Nucleus accumbens (tissue), 56 donors: ENCODE data around the gene OLFM1.
"Not testable (repeated sequence)": the region's sequence is repeated elsewhere in the genome, so short reads cannot be mapped to it uniquely, and the experiment has no call there.

Source experiments
- DNase-seq, 56 donors: peaks; one replicate each; lab custom pipeline; 2025; lab: John Stamatoyannopoulos, UW

Gene OLFM1

DNA sequence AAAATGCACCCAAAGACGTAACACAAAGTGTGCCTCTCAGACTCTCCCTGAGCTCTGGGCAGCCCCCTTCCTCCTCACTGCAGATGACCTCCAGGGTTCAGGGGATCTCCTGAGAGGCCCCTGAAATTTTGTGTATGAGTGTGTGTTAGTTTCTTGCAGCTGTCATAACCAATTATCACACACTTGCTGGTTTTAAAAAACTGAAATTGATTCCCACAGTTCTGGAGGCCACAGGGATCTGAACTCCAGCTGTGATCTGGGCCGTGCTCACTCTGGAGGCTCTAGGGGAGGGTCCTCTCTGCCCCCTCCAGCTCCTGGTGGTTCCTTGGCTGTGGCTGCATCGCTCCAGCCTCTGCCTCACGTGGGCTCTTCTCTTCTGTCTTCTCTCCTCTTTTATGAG lies 58.8 kb downstream of the OLFM1 start:
- DNase-seq: no peak

- peak in 12 of 56 donors; percentile 7 to 46 (median 15) for DNase-seq
Measured at GRCh38 chr9:135146766-135147473, 59.5 kb downstream of the OLFM1 start.

GRCh38 chr9:135147474-135147805 lies 60.0 kb downstream of the OLFM1 start:
- DNase-seq: peak in 2 of 56 donors; percentile 31 to 46

- no peak for DNase-seq
Measured at GRCh38 chr9:135147938-135148337, 60.5 kb downstream of the OLFM1 start.

DNA sequence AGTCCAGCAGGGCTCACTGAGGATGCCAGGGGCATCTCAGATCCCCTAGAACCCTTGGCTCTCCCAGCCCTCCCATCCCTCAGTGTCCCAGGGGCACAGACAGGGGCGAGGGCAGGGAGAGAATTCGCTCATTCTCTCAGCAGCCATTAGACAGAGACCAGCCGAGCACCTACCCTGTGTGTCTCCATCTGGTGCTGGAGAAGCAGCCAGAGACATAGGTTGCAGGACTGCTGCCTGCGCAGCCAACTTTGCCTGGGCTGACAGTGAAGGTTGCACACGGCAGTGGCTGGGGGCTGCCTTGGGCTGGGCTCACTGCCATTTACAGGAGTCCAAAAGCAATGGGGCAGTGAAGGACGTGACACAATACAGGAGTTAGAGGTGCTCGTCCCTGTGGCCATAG lies 60.9 kb downstream of the OLFM1 start:
- no peak for DNase-seq

DNA sequence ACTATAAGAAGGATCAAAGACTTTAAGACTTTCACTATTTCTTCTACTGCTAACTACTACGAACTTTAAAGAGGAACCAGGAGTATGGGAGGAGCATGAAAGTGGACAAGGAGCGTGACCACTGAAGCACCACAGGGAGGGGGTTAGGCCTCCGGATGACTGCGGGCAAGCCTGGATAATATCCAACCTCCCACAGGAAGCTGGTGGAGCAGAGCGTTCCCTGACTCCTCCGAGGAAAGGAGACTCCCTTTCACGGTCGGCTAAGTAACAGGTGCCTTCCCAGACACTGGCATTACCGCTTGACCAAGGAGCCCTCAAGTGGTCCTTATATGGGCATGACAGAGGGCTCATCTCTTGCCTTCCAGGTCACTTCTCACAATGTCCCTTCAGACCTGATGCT lies 62.4 kb downstream of the OLFM1 start:
- not testable (repeated sequence) for DNase-seq

GRCh38 chr9:135150981-135151380 lies 63.5 kb downstream of the OLFM1 start:
- no peak for DNase-seq

DNA sequence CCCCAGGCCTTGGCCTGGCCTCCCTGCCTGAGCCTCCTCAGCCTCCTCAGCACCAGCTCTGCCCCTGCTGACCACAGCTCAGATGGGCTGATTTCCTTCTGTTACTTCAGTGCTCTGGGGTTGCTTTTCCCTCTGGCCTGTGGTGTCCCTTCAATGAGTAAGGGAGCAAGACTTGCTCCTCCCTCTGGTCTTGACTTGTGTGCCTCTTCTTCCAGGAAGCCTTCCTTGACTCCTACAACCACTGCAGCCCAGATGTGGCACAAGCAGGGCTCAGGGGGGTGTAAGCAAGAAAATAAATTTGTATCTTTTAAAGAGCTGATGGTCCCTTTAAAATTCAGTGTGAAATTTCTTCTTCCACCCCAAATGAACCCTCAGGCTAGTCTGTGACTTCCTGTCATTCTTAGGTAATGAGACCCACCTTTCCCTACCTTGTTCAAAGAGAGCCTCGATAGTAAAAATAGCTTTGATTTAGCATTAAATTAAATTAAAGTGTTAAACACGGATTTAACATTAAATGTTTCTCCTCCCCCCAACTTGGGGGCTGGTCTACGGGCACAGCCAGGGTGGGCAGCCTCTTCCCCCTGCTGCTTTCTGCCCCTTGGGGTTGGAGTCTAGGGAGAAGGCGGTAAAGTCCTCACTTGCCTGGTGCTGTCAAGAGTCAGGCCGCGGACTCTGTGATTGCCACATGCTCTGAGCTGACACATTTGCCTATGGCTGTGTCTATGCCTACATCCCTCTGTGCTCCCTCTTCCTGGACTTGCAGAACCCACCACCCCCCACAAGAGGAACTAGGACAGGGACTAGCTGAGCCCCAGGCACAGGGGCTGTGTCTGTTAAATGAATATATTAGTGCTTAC lies 64.5 kb downstream of the OLFM1 start:
- no peak for DNase-seq

- DNase-seq: peak in 1 of 56 donors; percentile 21
Measured at GRCh38 chr9:135152614-135153334, 65.3 kb downstream of the OLFM1 start.

DNA sequence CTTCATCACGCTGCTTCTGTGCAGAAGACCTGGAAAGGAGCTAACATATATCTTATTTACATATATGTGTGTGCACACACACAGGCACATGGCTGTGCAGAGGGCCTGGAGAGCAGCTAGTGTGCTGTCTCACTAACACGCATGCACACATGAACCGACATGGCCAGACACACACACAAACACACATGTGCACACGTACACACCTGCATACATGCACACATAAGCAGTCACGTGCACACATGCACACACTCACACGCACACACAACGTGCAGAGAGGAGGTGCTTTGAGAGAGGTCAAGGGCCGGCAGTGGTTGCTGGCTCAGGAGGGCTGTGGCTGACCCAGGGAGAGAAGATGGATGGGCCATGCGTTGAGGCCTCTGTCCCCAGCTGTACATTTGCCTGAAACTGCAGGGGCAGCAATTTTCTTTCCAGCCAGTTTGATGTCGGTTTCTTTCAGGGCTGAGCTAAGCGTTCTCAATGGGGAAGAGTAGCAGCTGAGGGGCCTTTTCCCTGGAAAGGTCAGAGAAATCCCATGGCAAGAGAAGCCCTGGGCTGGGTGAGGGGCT lies 66.7 kb downstream of the OLFM1 start:
- DNase-seq: no peak

GRCh38 chr9:135155396-135155795 lies 67.9 kb downstream of the OLFM1 start:
- DNase-seq: no peak

DNA sequence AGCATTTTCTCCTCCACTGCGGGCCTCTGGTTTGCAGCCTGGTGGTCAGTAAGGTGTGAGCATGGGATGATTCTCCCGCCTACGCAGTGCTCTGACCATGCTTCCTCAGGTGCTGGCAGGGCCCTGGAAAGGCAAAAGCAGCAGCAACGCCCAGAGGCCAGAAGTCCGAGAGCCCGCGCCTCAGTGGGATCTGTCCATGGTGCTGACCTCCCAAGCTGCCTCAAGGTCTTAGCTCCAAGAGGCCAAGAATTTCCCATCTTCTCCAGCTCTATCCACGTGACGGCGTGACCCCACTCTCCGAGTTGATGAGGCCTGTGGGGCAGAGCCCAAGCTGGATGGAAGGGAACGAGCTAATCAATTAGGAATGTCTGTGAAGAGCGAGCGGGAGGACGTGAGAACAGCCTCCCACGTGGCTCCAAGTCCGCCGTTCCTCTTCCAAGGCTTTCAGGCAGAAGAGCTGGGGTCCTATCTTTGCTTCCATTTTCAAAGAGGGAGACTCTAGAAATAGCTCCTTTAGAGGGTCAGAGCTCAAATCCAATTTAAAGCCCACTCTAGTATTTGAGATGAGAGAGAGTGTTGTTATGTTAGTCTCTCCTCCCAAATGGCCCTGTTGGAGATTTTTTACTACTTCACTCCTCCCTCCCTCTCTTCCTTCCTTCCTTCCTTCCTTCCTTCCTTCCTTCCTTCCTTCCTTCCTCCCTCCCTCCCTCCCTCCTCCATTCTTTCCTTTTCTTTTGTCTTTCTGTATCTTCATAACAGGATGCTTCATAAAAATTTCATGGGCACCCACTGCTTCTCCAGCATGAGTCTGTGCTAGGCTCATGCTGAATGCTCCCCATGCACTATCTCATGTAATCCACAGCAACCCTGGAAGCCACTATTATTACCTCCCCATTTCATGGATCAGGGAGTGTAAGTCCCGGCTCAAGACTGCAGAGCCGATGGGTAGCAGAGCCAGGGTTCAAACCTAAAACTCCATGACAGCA lies 69.3 kb downstream of the OLFM1 start:
- DNase-seq: peak in 9 of 56 donors; percentile 1 to 38 (median 5)

DNA sequence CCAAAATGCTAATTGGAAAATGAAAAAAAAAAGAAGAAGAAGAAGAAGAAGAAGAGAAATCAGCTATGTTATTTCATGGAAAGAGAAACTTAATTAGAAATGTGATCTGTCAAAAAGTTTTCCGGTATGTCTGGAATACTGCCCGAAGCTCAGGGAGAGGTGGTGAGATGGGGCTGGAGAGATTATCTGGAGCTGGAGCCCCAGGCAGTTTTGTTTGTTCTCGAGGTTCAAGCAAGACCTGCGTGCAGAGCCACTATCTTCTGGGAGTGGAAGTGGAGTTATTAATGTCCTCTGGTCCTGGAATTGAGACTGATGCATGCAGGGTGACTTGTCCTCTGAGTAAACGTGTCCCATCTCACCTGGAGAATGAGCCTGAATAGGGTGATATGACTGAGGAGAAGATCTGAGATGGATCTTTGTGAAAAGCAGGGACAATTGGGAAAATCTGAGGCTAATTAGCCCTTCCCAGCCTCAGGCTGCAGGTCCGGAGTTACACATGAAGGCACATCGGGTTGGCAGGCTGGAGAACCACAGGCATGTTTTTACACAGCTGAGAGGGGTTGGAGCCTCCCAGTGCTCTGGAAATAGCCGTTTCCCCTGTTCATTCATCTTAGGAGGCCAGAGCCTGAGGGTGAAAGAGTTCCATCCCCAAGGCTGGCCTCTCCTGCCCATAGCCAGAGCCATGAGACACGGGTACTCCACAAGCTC lies 70.5 kb downstream of the OLFM1 start:
- no peak for DNase-seq

GRCh38 chr9:135158564-135158937 lies 71.1 kb downstream of the OLFM1 start:
- no peak for DNase-seq

DNA sequence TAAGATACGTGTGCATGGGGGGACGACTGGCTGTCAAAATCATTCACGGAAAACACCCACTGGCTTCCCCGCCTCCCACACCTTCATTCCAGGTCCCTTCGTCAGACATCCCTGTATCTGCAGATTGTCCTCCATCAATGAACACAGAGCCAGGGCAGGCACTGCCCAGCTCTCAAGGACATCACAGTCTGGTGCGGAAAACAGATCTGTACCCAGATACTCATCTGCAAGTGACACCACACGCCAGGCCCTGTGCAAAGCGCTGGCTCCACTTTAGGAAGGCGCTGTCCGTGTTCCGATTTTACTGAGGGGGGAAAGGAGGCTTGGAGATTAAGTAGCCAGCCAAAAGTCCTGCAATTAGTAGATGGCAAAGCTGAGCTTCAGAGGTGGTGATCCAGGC lies 72.3 kb downstream of the OLFM1 start:
- no peak for DNase-seq

DNA sequence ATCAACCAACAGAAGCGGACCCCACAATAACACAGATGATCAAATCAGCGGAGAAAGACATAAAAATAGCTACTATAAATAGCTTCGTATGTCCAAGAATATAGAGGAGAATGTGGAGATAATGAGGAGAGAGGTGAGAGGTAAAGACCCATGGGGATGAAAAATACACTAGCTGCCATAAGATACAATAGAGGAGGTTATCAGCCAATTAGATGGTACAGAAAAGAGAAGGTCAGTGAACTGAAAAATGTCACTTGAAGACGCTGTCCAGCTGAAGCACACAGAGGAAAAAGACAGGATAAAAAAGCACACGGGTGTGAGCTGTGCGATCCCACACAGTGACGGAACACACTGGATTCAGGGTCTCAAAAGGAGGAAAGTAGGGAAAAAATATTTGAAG lies 73.4 kb downstream of the OLFM1 start:
- no peak for DNase-seq

GRCh38 chr9:135162599-135162998 lies 75.1 kb downstream of the OLFM1 start:
- not testable (repeated sequence) for DNase-seq

- DNase-seq: no peak
Measured at GRCh38 chr9:135163023-135163780, 75.7 kb downstream of the OLFM1 start.
